ENCODE measurements around the gene GIPC2.
A peak's percentile ranks its signal among the peaks of the same experiment; 100 is the strongest.
"Not testable (repeated sequence)": the region's sequence is repeated elsewhere in the genome, so short reads cannot be mapped to it uniquely, and the experiment has no call there.

The GIPC2 gene, protein sequence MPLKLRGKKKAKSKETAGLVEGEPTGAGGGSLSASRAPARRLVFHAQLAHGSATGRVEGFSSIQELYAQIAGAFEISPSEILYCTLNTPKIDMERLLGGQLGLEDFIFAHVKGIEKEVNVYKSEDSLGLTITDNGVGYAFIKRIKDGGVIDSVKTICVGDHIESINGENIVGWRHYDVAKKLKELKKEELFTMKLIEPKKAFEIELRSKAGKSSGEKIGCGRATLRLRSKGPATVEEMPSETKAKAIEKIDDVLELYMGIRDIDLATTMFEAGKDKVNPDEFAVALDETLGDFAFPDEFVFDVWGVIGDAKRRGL

DNA sequence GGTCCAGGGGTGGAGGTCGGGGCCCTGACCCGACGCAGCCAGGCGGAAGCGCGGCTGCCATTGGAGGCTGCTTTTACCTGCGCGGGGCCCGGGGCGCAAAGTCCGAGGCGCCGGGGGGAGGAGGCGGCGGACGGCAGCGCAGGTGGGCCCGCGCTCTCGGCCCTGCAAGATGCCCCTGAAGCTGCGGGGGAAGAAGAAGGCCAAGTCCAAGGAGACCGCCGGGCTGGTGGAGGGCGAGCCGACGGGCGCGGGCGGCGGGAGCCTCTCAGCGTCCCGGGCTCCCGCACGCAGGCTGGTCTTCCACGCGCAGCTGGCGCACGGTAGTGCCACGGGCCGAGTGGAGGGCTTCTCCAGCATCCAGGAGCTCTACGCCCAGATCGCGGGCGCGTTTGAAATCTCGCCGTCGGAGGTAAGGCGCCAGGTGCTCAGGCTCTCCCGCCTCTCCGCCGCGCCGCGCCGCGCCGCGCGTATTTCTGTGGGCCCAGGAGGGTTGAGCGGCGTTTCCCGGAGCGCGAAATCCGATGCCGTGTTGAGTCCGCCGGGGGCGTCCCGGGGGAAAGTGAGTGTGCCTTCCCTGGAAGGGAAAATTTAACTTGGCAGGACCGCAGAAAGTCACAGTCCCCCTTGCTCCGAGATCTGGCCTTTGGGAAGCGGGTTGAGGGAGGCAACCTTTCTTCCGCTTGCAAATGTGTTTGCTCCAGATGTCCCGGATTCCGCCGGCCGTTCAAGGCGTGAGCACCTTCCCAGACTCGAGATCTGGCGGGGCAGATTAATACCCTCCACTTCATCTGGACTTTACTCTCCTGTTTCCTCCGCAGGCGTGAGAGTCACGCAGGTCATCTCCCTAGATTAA, at the start of gene GIPC2:
GIPC2 (plus strand) TSS at position 41 of the 853 bp plus-strand sequence; CDS start at position 170, 129 bp downstream.
- DNase-seq, result no peak

DNA sequence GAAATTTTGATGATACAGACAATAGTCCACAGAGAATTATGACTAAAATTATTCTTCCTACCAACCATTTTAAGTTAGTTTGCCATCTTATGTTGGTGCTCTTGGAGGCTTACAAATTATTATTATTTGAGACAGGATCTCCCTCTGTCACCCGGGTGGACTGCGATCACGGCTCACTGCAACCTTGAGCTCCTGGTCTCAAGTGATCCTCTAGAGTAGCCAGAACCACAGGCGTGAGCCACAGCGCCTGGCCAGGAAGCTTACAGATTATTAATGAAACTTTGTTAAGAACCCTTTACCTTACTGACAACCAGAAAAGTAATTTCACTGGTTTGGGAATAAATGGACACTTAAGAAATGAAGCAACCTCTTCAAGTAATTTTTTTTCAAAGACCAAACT, 49.0 kb upstream of the GIPC2 start:
- no peak for DNase-seq

DNA sequence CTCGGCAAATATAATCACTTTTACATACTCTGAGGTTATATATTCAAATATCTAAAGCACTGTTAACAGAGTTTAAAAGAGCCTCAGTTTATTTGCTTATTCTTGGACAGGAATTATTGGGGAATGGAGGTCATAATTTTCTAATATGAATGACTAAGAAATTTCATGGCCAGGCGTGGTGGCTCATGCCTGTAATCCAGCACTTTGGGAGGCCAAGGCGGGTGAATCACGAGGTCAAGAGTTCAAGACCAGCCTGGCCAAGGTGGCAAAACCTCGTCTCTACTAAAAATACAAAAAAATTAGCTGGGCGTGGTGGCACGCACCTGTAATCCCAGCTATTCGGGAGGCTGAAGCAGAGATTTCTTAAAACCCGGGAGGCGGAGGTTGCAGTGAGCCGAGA, 45.2 kb upstream of the GIPC2 start:
- DNase-seq, result not testable (repeated sequence)

DNA sequence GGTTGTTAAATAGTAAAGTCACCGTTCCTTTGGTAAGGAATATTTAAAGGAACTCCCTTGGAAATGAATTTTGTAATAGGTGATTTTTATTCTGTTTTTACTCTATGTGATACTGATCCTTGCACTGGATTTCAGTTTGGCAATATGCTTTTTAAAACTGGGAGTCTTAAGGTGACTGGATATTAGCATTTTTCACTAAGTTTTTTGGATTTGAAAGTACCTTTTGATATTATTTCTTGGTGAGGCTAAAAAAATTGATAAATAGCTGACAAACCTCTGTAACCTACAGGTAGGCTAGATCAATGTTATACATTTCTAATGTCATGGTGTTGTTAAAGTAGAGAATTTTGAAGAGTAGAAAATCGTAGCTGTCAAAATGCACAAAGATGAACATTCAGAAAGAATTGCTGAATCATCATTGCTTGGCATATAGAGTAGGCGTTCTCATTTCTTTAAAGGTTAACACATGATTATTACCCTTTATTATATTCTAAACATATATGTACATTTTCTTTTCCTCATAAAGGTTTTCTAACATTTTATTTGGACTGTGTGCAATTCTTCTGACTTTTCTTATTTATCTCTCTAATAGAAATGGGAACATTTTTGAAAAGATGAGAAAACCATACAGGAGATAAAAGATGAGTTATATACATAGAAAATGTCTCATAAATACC, 42.6 kb upstream of the GIPC2 start:
- no peak for DNase-seq

DNA sequence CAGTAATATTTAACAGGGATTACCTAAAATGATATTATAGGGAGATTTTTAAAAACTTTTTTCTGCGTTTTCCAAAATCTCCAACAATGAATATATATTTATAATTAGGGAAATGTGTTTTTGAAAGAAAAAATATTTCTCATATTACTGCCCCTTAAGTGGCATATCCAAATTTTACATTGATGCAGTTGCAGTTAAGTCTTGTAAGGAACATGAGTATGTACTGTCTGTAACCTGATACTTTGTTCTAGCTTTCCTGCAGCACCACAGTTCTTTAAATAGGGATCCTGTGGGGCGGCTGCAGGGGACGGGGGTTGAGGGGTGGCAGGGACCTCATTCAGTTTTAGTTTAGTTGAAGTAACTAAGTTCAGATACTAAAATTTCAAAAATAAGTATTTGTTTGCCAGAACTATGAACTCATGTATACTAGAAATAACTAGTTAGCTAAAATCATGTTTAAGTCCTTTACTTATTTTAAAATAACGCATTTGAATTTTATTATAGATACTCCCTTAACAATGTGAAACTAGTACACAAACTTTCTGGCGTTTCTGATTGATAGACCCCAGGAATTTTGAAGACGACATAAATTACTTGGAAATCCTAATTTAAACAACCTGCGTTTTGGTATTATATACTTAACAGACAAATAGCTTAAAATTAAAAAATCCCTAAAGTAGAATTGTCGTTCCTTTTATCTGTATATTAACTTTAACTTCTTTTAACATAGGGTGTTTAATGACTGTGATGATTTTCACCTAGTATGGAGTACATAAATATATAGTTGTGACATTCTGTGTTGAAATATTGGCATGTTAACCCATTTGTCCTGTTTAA, 41.7 kb upstream of the GIPC2 start:
- peak; percentile 17 for DNase-seq

DNA sequence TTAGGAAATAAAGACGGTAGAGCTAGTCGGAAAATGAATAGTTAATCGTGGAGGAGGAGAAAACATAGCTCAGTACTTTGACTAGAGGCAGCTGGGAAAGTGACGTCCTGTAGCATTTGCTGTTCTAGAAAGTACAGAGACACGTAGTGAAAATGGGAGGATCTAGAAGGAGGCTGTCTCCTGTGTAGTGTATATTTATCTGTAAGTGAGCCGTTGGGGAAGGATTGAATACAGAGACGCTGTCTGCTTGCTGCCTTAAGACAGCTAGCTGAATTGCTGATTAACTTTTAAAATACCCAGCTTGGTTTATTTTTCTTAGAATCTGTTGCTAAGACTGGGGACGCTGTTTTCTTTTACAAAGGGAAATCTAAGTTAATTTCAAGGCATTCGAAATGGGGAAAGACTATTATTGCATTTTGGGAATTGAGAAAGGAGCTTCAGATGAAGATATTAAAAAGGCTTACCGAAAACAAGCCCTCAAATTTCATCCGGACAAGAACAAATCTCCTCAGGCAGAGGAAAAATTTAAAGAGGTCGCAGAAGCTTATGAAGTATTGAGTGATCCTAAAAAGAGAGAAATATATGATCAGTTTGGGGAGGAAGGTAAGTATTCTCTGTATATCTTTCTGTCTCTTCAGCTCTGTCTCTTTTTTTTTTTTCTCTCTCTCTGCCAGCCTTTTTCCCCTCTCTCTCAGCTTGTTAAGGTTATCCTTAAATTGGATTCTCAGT, 40.9 kb upstream of the GIPC2 start, which contains the start of gene DNAJB4:
DNAJB4 (plus strand) TSS at position 221 of the 729 bp plus-strand sequence; CDS start at position 393, 172 bp downstream.
- DNase-seq, result peak; percentile 29

DNA sequence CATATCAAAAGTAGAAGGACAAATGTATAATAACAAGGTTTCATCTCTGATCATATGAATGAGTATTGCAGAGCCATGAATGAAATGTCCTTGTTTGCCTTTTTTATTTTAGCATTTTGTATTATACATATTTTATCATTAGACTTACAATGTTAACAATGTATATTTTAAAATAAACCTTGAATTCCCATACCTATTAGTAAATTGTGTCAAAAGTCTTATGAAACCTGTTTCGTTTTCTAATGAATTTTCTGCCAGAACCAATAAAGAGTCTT, 40.4 kb upstream of the GIPC2 start:
- no peak for DNase-seq

DNA sequence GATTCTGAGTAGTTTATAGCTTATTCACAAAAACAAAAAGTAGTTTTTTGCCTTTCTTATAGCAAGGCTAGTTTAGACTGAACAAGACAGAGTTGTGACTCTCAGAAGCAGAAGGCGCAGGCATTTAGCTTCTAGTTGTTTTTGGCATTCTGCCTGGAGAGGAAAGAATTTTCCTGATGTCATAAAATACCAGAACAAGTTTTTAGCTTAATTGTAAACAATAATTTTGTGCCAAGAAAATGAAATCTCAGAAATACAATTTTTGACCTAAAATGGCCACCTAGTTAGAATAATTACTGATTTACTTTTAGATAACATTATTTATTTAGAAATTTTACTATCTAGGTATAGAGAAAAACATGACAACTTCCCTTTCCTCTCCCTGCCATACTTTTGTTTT, 40.0 kb upstream of the GIPC2 start:
- no peak for DNase-seq

DNA sequence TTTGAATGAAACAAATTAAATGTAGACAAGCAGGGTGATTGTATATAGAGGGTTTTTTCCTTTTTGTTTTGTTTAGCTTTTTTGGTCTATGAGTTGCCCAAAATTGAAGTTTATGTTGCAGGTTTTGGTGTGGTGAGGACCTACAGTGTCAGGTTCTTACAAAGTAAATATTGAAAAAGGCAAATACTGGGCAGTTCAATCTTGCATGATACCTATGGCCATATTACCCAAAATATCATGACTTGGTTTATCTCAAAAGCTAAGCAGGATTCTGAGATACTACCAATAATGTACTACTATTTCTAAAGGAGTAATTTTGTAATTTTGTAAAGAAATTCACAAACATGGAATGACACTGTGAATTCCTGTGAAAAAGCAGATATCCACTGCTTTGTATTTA, 39.2 kb upstream of the GIPC2 start:
- no peak for DNase-seq

DNA sequence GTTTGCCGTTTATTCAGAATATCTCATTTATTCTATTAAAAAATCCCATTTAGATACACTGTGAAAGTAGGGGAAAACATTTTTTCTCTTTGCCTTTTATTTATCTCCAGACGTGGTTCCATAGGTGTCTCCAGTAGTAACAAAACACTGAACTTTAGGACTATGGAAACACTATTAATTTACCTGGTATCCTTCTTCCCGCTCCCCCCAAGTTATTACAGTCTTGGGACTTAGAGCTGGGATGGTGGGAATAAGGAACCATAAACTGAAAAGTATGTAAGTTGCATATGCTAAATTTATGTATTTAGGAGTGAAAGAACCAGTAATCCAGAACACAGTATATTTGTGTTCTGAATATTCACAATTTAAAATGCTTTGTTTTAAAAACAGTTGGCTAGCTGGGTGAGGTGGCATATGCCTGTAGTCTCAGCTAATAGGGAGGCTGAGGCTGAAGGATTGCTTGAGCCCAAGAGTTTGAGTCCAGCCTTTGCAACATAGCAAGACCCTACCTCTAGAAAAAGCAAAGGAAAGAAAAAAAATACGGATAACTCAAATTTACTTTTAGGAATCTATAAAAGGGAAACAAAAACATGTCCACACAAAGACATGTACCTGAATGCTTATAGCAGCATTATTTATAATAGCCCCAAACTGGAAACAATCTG, 38.0 kb upstream of the GIPC2 start:
- no peak for DNase-seq

DNA sequence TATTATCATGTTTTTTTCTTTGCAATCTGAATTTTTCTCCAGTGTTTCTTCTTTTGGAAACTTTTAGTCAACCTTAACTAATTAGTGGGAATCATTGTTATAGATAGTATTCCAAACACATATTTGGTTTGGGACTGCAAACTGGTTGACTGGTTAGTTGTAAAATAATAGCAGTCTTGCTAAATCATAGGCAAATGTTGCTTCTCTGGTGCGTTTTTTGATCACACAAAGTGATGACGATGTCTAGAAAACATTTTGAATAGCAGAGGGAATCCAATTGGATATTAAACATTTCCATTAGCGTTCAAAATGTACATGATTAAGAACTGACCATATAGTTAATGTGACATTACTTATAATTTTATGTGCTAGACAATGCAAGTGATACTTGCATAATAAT, 36.5 kb upstream of the GIPC2 start:
- DNase-seq, result no peak

DNA sequence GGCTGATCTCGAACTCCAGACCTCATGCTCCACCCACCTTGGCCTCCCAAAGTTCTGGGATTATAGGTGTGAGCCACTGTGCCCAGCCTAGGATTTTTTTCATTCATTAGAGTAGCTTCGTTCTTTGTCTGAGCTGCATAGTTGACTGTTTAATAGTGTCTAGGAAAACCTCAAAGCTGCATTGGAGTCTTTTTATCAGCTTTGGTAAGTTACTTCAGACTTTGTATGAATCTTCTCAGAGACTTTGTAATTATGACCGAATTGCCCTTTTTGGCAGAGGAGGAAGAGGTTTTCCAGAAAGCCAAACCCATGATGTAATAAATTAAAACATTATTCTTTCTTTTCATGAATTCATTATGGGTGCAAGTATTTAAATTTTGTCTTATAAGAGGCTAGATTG, 35.9 kb upstream of the GIPC2 start:
- DNase-seq, result no peak

DNA sequence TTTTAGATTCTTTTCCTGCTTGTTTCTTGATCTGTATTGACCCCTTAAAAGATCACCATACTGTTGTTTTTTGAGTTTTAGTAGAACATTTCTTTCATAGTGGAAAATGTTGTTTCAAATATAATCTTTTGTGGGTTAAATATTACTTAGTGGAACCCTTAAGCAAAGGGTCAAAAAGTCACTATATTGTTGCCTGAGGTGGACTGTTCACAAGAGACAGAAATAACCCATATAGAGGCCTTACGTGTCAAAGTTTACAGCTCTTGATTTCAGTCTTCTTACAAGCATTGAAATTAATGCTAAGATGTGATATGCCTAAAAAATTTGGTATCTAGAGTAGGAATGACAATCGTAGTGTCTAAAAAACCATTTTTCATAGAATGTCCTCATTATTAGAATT, 34.7 kb upstream of the GIPC2 start:
- DNase-seq, result no peak

DNA sequence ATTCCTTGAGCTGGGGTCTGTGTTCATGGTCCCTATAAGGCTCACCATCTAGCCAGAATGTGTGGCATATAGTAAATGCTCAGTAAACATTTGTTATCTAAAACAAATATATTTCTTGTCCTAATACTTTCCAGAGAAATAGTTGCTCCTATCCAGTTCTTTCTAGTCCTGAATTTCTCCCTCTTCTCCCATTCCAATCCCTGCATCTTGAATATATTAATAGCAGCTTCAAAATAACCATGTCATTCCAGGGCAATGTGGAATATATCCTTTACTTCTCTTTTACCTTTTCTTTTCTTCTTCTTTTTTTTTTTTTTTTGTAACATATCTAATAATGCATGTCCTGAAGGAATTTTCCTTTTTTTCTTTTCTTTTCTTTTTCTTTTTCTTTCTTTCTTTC, 30.6 kb upstream of the GIPC2 start:
- no peak for DNase-seq

DNA sequence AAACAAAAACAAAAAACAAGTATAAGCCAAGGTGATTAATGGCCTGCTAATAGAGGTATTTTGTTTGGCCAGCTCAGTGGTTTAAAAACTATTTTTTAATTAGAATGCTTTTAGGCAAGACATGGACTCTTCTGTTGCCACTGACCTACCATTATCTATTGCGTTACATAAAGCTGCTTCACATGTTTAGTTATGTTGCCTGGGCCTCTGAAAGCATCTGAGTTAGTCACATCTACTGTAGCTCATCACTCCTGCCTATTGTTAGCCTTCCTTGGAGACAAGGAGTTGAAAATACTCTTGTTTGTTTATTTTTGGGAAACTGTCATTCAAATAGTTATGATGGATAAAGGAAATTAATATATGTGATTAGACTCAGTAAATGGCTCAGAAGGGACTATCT, 26.7 kb upstream of the GIPC2 start:
- no peak for DNase-seq

DNA sequence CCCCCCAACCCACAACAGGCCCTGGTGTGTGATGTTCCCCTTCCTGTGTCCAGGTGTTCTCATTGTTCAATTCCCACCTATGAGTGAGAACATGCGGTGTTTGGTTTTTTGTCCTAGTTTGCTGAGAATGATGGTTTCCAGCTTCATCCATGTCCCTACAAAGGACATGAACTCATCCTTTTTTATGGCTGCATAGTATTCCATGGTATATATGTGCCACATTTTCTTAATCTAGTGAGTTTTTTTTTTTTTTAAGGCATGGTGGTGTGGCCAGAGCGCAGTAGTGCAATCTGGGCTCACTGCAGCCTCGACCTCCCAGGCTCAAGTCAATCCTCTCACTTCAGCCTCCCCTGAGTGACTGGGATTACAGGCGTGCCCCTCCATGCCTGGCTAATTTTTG, 24.6 kb upstream of the GIPC2 start:
- not testable (repeated sequence) for DNase-seq

DNA sequence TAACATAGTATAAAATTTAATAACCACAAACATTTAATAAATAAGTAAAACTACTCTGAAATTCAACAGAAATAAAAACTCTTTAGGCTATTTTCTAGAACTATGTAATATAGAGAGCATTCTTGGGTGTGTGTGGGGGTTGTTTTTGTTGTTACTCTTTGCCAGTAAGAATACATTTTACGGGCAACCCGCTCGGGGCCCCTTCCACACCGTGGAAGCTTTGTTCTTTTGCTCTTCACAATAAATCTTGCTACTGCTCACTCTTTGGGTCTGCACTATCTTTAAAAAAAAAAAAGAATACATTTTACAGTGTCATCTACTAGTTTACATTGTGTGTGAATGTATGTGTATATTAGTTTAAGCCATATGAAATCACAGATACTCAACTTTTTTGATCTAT, 16.0 kb upstream of the GIPC2 start:
- DNase-seq, result no peak

DNA sequence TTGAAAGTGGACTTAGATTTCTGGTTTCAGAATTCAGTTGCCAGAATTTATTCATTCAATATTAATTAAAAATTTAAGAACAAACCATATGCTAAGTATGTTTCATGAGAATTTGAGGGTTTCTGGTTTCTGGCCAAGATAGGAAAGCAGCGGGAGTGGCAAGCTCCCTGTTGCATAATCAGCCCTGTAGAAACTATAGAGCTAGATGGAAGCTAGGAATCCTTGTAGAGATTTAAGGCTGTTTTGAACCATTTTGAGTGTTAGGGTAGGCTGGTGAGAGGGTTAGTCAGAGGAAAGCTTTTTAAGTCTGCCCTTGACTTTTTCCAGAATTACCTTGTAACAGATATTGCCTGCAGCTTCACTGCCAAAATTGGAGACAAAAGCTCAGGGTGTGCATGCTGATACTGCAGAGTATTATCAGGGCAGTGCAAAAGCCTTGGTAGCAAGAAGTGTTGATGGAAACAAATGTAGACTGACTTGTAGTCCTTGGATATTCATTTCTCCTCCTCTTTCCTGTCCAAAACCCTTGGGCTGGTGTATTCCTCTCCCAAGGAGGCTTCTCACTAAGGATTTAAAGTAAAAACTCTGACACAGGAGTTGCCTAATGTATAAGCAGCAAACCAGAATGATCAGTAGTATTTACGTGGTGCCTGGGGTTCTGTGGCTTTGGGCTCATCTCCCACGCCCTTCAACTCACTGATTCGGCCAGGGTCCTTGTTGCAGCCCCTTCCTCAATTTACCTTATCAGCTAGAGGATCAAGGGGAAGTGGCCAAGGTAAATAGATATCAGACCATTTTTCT, 12.6 kb upstream of the GIPC2 start:
- DNase-seq, result no peak

DNA sequence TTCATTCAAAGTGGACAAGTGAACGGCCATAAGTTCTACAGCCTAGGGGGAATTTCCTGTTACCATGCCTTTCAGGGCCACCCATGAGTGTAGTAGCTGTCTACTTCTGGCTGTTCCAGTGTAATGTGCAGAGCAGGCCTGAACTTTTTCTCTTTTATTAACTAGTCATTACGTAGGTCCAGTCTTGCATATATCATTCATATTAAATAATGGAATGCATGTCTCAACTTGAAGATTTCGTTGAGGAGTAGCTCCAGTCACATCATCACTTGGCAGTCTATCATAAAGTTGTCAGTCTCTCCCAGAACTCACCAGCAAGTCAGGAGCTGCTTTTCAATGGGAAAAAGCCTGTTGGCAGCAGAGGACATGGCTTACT, 12.0 kb upstream of the GIPC2 start:
- no peak for DNase-seq

DNA sequence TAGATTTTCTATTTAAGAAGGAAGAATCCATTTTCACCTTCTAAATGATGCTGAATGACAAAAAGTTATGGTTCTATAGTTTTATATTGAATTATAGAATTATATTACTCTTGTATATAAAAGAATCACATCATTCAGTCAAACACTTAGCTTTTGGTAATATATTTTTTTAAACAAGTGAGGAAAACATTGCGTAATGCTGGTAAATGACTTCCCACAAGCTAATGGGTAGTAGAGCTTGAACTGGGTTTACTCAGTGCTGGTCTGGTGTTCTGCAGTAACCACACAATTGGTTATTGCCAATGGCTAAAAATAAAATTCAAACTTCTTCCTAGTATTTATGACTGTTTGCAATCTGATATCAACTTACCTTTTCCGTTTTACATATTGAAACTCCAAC, 10.6 kb upstream of the GIPC2 start:
- DNase-seq, result no peak

DNA sequence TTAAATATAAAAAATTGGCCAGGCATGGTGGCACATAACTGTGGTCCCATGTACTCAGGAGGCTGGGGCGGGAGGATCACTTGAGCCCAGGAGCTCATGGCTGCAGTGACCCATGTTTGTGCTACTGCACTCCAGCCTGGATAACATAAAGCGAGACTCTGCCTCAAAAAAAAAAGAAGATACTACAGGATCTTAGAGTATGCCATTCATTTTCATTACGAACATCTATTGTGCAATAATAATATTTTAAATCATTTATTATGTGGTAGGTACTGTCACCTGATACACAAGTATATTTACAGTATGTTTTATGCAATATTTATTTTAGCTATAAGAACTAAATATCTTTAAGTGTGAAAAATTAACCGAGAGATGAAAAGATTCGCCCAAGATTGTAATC, 9.3 kb upstream of the GIPC2 start:
- no peak for DNase-seq

Data from activated CD4-positive, alpha-beta T cell treated with anti-CD3 and anti-CD28 coated beads for 1 hour (primary cell).